Prostate gland (tissue), 2 donors: ENCODE measurements around the gene MALRD1.

Experiments used
- CTCF ChIP-seq, 4 experiments: fragments of 200-600 bp in 2 of 4; fragments of 450-650 bp in 2 of 4; sonication (generic) in 2 of 4; IDR thresholded peaks; 1 replicate in 3 of 4; 2 replicates in 1 of 4; pipeline ENCODE4 v1.5.1; 2016 to 2019; ENCODE audit warnings: antibody characterized with exemption in 4 of 4, mild to moderate bottlenecking in 2 of 4, moderate library complexity in 2 of 4
- POLR2A ChIP-seq: fragments of 450-650 bp; IDR thresholded peaks from one replicate; pipeline ENCODE4 v1.6.1; 2016; ENCODE audit warnings: antibody characterized with exemption, mild to moderate bottlenecking
- POLR2AphosphoS5 ChIP-seq: sonication (generic); formaldehyde crosslinking; IDR thresholded peaks from one replicate; pipeline ENCODE4 v1.6.1; 2017; ENCODE audit warnings: antibody characterized with exemption

- no peak for TF ChIP-seq CTCF (IDR thresholded peaks at IDR 0.05)
- no peak for TF ChIP-seq POLR2AphosphoS5
- no peak for TF ChIP-seq POLR2A
Observed at GRCh38 chr10:19107406-19107805, 58.8 kb downstream of the MALRD1 start.
